GM21723 (cell line): Measurements from ENCODE around the gene MLPH.
"Not testable (repeated sequence)": the region's sequence is repeated elsewhere in the genome, so short reads cannot be mapped to it uniquely, and the experiment has no call there.

Experiments
- ATAC-seq: cut with Tn5 transposase; IDR thresholded peaks from one replicate; pipeline ENCODE4 v1.9.1; 2021; ENCODE audit warnings: mild to moderate bottlenecking, moderate library complexity; ENCODE audit not compliant: unreplicated experiment

MLPH gene

GRCh38 chr2:237457388-237457941 lies 29.6 kb upstream of the MLPH start:
- ATAC-seq, result no peak

DNA sequence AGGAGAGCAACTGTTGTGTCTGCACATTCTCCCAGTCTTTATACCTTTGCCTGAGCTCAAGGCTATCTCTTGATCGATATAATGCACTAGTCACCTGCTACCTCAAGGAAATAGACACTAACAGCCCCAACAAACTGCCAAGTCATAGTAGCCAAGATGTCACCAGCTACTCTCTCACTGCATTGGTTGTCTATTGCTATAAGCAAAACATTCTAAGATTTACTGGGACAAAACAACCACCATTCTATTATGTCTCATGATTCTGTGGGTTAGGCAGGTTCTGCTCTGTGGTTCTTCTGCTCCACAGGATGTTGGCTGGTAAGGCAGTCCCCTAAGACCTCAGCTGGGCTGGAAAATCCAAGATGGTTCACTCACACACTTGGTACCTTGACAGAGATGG lies 28.5 kb upstream of the MLPH start:
- no peak for ATAC-seq

GRCh38 chr2:237459226-237459625 lies 27.8 kb upstream of the MLPH start:
- no peak for ATAC-seq

DNA sequence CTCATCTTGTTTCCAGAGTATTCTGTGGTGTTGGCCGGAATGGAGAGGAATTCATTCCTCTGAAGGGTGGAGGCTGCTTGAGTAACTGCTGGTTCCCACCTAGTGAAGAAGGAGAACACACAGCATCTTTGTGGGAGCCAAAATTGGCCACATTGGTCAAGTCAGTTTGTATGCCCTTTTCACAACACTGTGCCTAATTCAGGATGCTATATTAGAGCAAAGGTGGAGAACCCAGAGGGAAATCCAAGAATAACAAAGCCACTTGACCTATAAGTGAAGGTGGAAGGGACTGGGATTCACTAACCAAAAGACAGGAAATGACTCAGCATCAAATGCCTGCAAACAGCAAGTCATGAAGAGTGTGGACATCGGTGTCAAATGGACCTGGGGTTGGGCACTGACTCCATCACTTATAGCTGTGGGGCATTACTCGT lies 27.3 kb upstream of the MLPH start:
- no peak for ATAC-seq

DNA sequence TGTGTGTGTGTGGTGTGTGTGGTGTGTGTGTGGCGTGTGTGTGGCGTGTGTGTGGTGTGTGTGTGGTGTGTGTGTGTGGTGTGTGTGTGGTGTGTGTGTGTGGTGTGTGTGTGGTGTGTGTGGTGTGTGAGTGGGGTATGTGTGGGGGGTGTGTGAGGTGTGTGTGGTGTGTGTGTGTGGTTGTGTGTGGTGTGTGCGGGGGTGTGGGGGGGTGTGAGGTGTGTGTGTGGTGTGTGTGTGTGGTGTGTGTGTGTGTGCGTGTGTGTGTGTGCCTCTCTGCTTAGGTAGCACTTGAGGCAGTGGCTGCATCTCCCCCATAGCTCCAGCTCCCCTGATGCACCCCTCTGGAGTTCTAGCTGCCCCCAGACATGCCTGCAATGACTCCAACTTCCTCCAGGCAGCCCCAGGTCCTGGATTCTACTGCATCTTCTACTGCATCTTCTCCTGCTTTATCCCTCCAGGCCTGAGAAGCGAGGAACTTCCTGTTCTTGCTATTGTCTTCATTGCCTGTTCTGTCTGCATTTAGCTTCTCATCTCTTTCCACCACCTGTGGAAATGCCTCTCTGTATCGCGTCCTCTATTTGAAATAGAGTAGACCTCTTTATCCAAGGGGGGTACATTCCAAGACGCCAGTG lies 22.2 kb upstream of the MLPH start:
- no peak for ATAC-seq

DNA sequence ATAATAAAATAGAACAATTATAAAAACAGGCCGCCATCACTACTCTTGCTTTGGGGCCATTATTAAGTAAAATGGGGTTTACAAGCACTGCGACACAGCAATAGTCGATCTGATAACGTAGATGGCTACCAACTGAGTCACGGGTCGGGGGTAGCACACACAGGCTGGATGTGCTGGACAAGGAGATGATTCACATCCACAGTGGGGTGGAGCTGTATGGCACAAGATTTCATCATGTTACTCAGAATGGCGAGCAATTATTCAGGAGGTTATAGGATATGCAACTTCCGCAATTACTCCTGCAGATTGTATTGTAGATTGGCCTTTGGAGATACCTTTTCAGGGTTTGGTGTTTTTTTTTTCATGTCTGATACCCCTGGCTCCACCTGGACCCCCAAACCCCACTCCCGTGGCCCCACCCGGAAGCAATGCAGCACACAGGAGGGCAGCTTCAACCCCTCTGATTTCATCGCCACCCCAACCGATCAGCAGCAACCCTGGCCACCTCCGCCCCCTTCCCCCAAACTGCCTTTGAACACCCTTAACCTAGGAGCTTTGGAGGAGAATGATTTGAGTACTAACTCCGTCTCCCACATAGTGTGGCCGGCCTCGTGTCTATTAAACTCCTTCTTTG lies 21.4 kb upstream of the MLPH start:
- no peak for ATAC-seq

DNA sequence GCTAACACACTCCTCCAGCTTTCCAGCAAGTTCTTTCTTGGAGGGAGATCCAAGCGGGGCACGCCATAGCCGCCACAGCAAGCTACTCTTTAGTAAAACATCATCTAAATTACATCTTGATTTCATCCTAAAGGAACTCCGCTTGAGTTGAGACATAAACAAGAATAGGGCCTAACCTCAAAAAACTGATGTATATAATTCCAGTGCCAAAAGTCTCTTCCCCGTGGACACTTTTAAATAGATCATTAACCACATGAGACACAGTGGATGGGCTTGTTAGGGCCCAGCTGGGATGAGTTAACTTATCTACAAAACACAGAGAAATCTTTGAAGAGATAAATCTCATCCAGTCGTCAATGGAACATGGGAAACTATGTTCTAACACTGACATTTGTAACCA lies 20.8 kb upstream of the MLPH start:
- no peak for ATAC-seq

DNA sequence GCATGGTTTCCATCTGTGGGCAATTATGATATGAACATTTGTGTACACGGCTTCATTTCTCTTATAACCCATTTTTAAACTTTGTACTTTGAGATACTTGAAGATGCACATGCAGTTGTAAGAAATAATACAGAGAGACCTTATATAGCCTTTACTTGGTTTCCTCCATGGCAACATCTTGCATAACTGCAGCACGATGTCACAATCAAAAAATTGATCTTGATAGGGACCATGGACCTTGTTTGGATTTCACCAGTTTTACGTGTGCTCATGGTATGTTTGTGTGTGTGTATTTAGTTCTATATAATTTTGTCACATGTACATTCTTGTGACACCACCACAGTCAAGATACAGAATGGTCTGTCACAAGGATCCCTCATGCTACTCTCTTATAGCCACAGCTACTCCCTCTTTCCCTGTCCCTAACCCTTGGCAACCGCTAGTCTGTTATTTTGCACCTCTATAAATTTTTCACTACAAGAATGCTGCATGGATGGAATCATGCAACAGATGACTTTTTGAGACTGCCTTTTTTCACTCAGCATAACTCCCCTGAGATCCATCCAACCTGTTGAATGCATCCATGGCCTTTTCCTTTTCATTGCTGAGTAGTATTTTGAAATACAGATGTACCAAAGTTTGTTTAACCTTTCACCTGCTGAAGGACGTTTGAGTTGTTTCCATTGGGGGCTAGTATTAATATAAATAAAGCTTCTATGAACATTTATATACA lies 19.4 kb upstream of the MLPH start:
- no peak for ATAC-seq

- not testable (repeated sequence) for ATAC-seq
Measured at GRCh38 chr2:237469410-237469809, 17.6 kb upstream of the MLPH start.

DNA sequence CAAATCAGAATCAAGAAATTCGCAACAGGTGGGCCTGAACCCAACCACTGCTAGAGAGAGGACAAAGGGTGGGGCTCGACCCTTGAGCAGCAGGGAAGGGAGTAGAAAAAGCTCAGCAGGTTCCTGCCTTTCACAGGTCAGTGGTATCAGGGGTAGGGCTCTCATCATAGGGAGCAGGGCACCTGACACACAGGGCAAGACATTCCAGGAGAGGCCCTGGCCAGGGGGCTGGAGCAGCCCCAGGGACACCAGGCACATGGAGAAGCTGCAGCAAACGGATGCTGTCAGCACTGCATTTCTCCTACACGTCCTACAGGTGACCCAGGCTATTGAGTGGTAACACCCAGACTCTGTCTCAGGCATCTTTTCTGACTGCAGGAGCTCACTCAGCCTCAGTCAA lies 17.2 kb upstream of the MLPH start:
- no peak for ATAC-seq

DNA sequence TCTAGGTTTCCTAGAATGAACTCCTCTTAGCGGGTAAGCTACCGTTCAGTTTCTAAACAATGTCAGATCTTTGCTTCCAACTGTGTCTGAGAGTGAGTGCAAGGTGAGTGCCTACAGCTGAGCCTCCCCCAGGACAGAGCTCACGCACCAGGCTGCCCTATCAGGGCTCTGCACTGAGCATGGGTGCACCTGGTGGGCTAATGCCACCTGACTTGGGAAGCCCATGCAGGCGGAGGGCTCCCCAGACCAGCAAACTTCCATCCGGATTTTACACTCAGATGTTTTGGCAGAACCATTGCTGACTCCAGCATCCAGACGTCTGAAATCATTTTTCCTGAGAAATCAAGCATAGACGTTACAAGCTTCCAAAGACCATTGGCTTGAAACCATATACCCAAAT lies 16.1 kb upstream of the MLPH start:
- ATAC-seq, result no peak

DNA sequence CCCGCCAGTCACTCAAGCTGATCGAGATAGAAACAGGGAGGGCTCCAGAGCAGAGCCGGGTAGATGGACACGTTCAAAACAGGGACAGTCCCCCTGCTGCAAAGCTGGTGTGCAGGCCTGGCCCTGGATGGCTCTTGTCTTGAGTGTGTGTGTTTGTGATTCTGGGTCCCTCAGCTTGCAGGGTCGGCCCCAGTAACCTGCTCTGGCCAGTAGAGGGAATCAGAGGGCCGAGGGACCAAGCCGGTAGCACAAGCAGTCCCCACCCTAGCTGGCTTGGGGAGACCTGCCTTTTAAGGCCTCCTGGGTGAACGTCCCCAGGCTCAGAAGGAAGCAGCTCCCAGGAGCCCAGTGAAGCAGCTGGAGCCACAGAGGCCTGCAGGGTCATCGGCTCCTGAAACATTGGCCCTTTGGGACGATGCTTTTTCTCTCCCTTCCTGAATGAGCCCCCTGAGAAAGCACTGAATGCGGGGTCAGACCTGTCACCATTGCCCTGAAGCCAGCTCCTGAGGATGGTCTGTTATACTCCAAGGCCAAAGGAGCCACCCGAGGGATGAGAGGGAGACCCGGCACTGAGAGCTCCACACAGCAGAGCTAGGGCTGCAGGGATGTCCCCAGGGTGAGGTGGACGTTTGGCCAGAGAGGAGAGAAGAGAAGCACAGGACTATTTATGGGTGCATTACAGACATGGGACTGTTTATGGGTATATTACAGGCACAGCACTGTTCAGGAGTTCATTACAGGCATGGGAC lies 15.4 kb upstream of the MLPH start:
- ATAC-seq, result no peak

GRCh38 chr2:237472187-237472712 lies 14.8 kb upstream of the MLPH start:
- no peak for ATAC-seq

DNA sequence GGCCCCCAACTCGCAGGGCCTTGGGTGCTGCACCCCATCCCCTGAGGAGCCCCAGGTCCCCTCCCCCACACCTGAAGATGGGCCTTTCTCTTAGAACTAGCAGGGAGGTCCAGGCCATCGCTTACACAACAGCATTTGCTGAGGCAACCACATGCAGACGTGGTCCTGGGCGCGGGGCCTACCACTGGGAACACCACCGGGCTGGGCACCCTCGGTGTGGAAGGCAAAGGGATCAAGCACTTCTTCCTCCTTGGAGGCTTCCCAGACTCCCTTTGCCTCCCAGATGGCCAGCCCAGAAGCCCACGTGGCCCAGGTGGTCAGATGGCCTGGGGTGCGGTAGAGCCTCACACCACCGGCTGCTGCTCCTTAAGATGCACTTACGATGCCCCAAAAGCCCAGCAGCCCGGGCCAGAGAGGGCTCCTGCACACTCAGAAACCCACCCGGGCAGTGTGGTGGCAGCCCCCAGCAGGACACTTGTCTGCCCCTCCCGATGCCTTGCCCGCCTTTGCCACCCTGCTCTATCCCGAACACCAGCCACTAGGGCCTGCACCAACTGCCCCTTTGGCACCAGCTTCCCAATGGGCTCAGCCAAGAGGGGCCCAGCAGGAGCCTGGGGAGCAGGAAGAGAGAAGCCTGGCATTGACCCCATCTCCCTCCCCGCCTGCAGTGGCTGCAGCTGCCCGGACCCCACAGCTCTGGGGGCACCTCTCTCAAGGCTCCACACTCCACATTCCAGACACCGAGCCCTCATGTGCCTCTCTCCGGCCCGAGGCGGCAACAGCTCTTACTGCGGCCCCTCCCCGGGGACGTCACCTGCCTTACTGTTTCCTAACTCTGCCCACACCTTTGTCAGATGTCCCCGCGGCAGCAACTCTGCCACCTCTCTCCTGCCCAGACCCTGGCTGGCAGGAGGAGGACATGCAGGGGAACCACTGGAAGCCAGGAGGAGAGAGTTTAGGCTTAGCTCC lies 13.9 kb upstream of the MLPH start:
- no peak for ATAC-seq

- no peak for ATAC-seq
Measured at GRCh38 chr2:237473878-237474441, 13.1 kb upstream of the MLPH start.

- ATAC-seq, result no peak
Measured at GRCh38 chr2:237474442-237474911, 12.6 kb upstream of the MLPH start.

GRCh38 chr2:237474931-237475703 lies 11.9 kb upstream of the MLPH start:
- ATAC-seq, result peak; percentile 83

DNA sequence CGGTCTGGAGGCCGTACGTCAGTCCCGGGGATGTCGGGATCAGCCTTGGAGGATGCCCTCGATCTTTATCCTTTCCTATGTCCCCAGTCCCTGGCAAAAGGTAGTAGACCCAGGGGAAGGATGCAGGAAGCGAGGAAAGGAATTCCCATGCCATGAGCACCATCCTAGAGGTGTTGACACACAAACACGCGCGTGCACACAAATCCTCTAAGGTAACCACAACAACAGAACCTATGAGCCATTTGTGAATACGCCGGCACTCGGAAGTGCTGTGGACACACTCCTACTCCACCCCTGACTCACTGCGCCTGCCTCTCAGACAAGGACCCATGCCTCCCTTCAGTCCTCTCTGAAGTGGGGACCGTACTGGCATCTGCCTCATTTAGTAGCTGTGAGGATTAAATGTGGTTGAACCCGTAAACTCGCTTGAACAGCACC lies 11.3 kb upstream of the MLPH start:
- ATAC-seq, result no peak

DNA sequence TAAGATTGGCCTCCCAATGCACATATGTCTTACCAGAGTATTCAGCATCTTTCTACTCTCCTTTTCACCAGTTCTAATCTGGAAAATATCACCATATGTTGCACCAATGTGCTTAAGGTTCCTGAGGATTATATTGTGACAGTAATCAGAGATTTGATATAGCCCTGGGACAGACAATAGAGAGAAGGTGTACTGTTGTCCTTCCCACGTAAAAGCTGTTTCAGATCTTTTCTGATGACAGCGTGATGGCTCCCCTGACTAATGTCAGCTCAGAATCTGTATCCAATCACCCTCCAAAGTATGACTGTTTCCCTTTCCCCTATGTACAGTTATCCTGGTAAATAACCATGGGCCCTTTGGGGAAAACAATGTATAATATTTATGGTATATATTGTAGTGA lies 9.0 kb upstream of the MLPH start:
- ATAC-seq, result no peak
